HUES64 (cell line): ENCODE data around the gene IL17RD. TPM values are rescaled to one million over a fixed set of nuclear protein-coding genes. Genes with fewer than 3 reads are reported as not detected.
A peak's percentile ranks its signal among the peaks of the same experiment; 100 is the strongest.

ENCODE experiments used
- H3K27ac ChIP-seq: 2 replicates; pipeline ENCODE4 v1.7.0; 2013; ENCODE audit warnings: low read depth, low read length, inconsistent platforms
- H3K27me3 ChIP-seq: 2 replicates; pipeline ENCODE4 v1.6.1; 2013; ENCODE audit warnings: mild to moderate bottlenecking, low read length; ENCODE audit not compliant: insufficient read depth
- H3K36me3 ChIP-seq: 2 replicates; pipeline ENCODE4 v1.6.1; 2013; ENCODE audit warnings: mild to moderate bottlenecking, low read length; ENCODE audit not compliant: insufficient read depth
- H3K4me1 ChIP-seq: 2 replicates; pipeline ENCODE4 v1.6.1; 2013; ENCODE audit warnings: mild to moderate bottlenecking, low read length, moderate library complexity; ENCODE audit not compliant: insufficient read depth
- H3K4me3 ChIP-seq: 2 replicates; pipeline ENCODE4 v1.5.1; 2013; ENCODE audit warnings: mild to moderate bottlenecking, low read length, moderate library complexity
- H3K9ac ChIP-seq: 2 replicates; pipeline ENCODE4 v1.6.1; 2013; ENCODE audit warnings: mild to moderate bottlenecking, low read depth, low read length
- H3K9me3 ChIP-seq: 2 replicates; pipeline ENCODE4 v1.6.1; 2013; ENCODE audit warnings: low read depth, low read length; ENCODE audit not compliant: insufficient read depth
- WGBS: fragments of 150-250, 120-280 bp; methylation state at CpG from one replicate; pipeline ENCODE4 v1.1.7; 2013; ENCODE audit warnings: missing lambda C conversion rate; 5-methylcytosine and 5-hydroxymethylcytosine counted together
- polyA plus RNA-seq, 2 experiments: library from polyadenylated mRNA; stranded (reverse); fragments of 50-300 nt; gene quantifications; one replicate each; pipeline ENCODE4 v1.2.3, GENCODE V29; 2013

Gene IL17RD
- polyA plus RNA-seq (2013, experiment 1 of 2): 56.6 TPM
- polyA plus RNA-seq (2013, experiment 2 of 2): 72.8 TPM

- no peaks in the 10 kb centered on the region for H3K9me3 ChIP-seq
- under 1% methylated on average over 98 of the region's 98 CpGs for WGBS
- peaks cover 48% of the 10 kb centered on the region for H3K4me1 ChIP-seq
- H3K36me3 ChIP-seq: no peaks in the 10 kb centered on the region; the same call in 1 of the 2 replicates
- H3K27ac ChIP-seq: peak within 1 kb of the TSS; percentile 79
- H3K4me3 ChIP-seq: peak within 1 kb of the TSS; percentile 90
- H3K27me3 ChIP-seq: peaks cover 15% of the 10 kb centered on the region
- peak within 1 kb of the TSS; percentile 90 for H3K9ac ChIP-seq
These were observed at the start of gene IL17RD for GRCh38 chr3:57164657-57165573. TSS of gene IL17RD (minus strand) at chr3:57165353. CDS start at chr3:57165286, 67 bp downstream.

GRCh38 chr3:57206423-57206822, 41.3 kb upstream of the IL17RD start:
- Histone ChIP-seq H3K36me3 (no peaks in the 10 kb centered on the region), H3K9me3 (no peaks in the 10 kb centered on the region), H3K4me1 (peaks cover 2% of the 10 kb centered on the region), H3K27ac (no peak overlapping the region), H3K4me3 (no peak overlapping the region), H3K27me3 (peaks cover under 1% of the 10 kb centered on the region; the same call in 1 of the 2 replicates), H3K9ac (no peak overlapping the region)
- WGBS: 100% methylated on average over 2 of the region's 2 CpGs

GRCh38 chr3:57199895-57200297, 34.7 kb upstream of the IL17RD start, which contains the start of gene HESX1:
TSS of gene HESX1 (minus strand) at chr3:57199978. CDS start at chr3:57199918, 60 bp downstream.
- peaks cover 38% of the 10 kb centered on the region for H3K4me1 ChIP-seq
- H3K4me3 ChIP-seq: peak within 1 kb of the TSS; percentile 62
- no peak within 1 kb of the TSS for H3K9ac ChIP-seq
- peak within 1 kb of the TSS; percentile 68; the same call in 1 of the 2 replicates for H3K27ac ChIP-seq
- no peaks in the 10 kb centered on the region for H3K36me3 ChIP-seq
- H3K9me3 ChIP-seq: no peaks in the 10 kb centered on the region
- H3K27me3 ChIP-seq: peaks cover 22% of the 10 kb centered on the region
- WGBS: 0% methylated on average over 4 of the region's 4 CpGs

GRCh38 chr3:57194641-57195040, 29.5 kb upstream of the IL17RD start:
- 86% methylated on average over 3 of the region's 4 CpGs for WGBS

DNA sequence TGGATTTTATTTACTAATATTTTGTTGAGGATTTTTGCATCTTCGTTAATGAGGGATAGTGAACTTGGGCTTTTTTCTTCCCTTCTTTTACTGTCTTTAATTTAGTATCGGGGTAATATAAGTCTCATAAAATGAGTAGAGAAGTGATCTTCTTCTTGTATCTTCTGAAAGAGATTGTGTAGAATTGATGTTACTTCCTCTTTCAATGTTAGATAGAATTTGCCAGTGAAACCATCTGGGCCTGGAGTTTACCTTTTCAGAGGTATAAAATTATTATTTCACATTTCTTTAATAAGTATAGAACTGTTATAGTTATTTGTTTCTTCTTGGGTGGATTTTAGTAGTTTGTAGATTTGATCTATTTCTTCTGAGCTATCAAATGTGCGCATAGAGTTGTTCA, 26.9 kb upstream of the IL17RD start:
- H3K27me3 ChIP-seq: no peaks in the 10 kb centered on the region
- no peaks in the 10 kb centered on the region for H3K9me3 ChIP-seq
- 95% methylated on average over 2 of the region's 3 CpGs for WGBS

More at GRCh38 chr3:57194641-57195040, 29.5 kb upstream of the IL17RD start:
- H3K27me3 ChIP-seq: peaks cover 11% of the 10 kb centered on the region
- H3K36me3 ChIP-seq: no peaks in the 10 kb centered on the region
- no peak overlapping the region for H3K9ac ChIP-seq
- no peak overlapping the region for H3K27ac ChIP-seq
- H3K4me3 ChIP-seq: no peak overlapping the region
- H3K4me1 ChIP-seq: peaks cover 23% of the 10 kb centered on the region; the same call in 1 of the 2 replicates
- H3K9me3 ChIP-seq: no peaks in the 10 kb centered on the region

GRCh38 chr3:57184526-57184925, 19.4 kb upstream of the IL17RD start:
- Histone ChIP-seq H3K4me3 (no peak overlapping the region), H3K36me3 (no peaks in the 10 kb centered on the region)
- WGBS: 61% methylated on average over 4 of the region's 6 CpGs

More for the DNA sequence above, 26.9 kb upstream of the IL17RD start:
- H3K36me3 ChIP-seq: no peaks in the 10 kb centered on the region
- H3K27ac ChIP-seq: no peak overlapping the region
- peaks cover 11% of the 10 kb centered on the region; the same call in 1 of the 2 replicates for H3K4me1 ChIP-seq
- no peak overlapping the region for H3K9ac ChIP-seq
- H3K4me3 ChIP-seq: no peak overlapping the region

GRCh38 chr3:57179580-57180410, 14.6 kb upstream of the IL17RD start:
- no peak overlapping the region for H3K4me3 ChIP-seq
- H3K27ac ChIP-seq: no peak overlapping the region
- WGBS: 78% methylated on average over 4 of the region's 5 CpGs
- no peaks in the 10 kb centered on the region for H3K27me3 ChIP-seq
- H3K9ac ChIP-seq: no peak overlapping the region
- H3K36me3 ChIP-seq: no peaks in the 10 kb centered on the region
- H3K4me1 ChIP-seq: peaks cover 10% of the 10 kb centered on the region
- H3K9me3 ChIP-seq: no peaks in the 10 kb centered on the region

More at GRCh38 chr3:57184526-57184925, 19.4 kb upstream of the IL17RD start:
- Histone ChIP-seq H3K27ac (no peak overlapping the region), H3K9me3 (no peaks in the 10 kb centered on the region), H3K9ac (no peak overlapping the region), H3K4me1 (peaks cover 13% of the 10 kb centered on the region), H3K27me3 (no peaks in the 10 kb centered on the region)

- Histone ChIP-seq H3K27me3 (no peaks in the 10 kb centered on the region), H3K9me3 (no peaks in the 10 kb centered on the region)
These were observed 10.9 kb upstream of the IL17RD start for GRCh38 chr3:57176045-57176444.

DNA sequence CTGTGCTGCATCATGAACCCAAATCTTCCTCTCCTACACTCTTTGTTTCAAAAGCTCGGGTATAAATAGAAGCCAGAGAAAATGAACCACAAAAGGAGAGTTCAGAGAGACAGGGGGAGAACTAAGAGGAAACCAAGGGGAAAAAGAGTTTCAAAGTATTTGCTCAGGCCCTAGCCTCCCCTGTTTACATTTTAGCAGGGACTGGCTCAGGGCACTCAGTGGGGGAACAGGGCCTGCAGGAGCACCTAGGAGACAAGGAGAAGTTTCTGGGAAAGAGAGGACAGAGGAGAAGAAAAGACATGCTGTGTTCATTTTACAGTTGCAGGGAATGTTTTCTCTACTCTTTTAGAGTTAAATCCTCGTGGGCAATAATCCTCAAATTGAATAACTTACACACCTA, 8.5 kb upstream of the IL17RD start:
- no peak overlapping the region for H3K4me3 ChIP-seq
- no peak overlapping the region for H3K27ac ChIP-seq
- peaks cover 11% of the 10 kb centered on the region for H3K4me1 ChIP-seq
- 74% methylated on average over 2 of the region's 2 CpGs for WGBS
- no peaks in the 10 kb centered on the region for H3K9me3 ChIP-seq
- no peak overlapping the region for H3K9ac ChIP-seq
- H3K27me3 ChIP-seq: no peaks in the 10 kb centered on the region
- H3K36me3 ChIP-seq: no peaks in the 10 kb centered on the region

More at GRCh38 chr3:57176045-57176444, 10.9 kb upstream of the IL17RD start:
- Histone ChIP-seq H3K4me1 (0 out of 2 replicates have a peak, but pooled peaks cover 6% of the 10 kb centered on the region), H3K27ac (no peak overlapping the region), H3K4me3 (no peak overlapping the region), H3K36me3 (no peaks in the 10 kb centered on the region), H3K9ac (no peak overlapping the region)
- 50% methylated on average over 1 of the region's 1 CpG for WGBS

DNA sequence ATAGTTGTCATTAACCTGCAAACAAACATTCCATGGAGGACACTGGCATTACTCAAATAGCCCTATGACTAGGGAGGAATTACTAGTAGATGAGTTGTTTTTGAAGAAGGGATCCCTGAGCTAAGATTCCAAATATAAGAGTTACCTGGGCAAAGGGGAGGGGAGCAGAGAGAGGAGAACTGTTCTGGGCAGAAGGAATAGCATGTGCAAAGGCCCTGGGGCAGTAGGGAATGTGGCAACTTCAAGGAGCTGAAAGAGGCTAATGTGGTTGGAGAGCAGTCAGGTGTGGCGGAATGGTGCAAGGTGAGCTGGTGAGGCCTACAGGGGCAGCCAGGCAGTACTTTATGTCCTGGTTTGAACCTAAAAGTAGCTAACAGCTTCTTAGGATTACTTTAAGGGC, 5.8 kb upstream of the IL17RD start:
- H3K9ac ChIP-seq: no peak overlapping the region
- 99% methylated on average over 1 of the region's 1 CpG for WGBS
- no peaks in the 10 kb centered on the region for H3K36me3 ChIP-seq
- H3K4me1 ChIP-seq: peaks cover 17% of the 10 kb centered on the region
- H3K9me3 ChIP-seq: no peaks in the 10 kb centered on the region
- no peak overlapping the region for H3K27ac ChIP-seq
- H3K27me3 ChIP-seq: no peaks in the 10 kb centered on the region
- no peak overlapping the region for H3K4me3 ChIP-seq
